SK-N-SH (cell line): ENCODE results near the gene NPFFR1.

Experiments used
- EP300 ChIP-seq, 2 experiments: IDR thresholded peaks; 2 replicates each; pipeline versions ENCODE4 v1.4.0 to v1.6.1; 2012; ENCODE audit warnings: borderline replicate concordance in 1 of 2, low read depth in 1 of 2, low read length in 1 of 2
- FOXM1 ChIP-seq: IDR thresholded peaks from 2 replicates; pipeline ENCODE4 v1.4.0; 2012; ENCODE audit warnings: low read depth, mild to moderate bottlenecking
- JUND ChIP-seq: IDR thresholded peaks from 2 replicates; pipeline ENCODE4 v1.4.0; 2012
- RFX5 ChIP-seq: IDR thresholded peaks from 2 replicates; pipeline ENCODE4 v1.6.1; 2012; ENCODE audit warnings: mild to moderate bottlenecking, improper control_type of control experiment, low read length
- SIN3A ChIP-seq: IDR thresholded peaks from 2 replicates; pipeline ENCODE4 v1.6.1; 2012; ENCODE audit warnings: low read depth, mild to moderate bottlenecking, low read length, moderate library complexity, borderline replicate concordance
- TCF12 ChIP-seq: IDR thresholded peaks from 2 replicates; pipeline ENCODE4 v1.4.0; 2012
- YY1 ChIP-seq: IDR thresholded peaks from 2 replicates; pipeline ENCODE4 v1.4.0; 2012; ENCODE audit warnings: low read depth, mild to moderate bottlenecking
- TF ChIP-seq, protein P1 (sequence below): fragments of 200-600 bp; sonication (generic); IDR thresholded peaks from 2 replicates; pipeline ENCODE4 v1.6.1; 2017; ENCODE audit warnings: antibody characterized with exemption, mild to moderate bottlenecking, moderate library complexity
- TF ChIP-seq, protein P2 (sequence below): IDR thresholded peaks from 2 replicates; pipeline ENCODE4 v1.4.0; 2012; ENCODE audit warnings: low read depth, borderline replicate concordance
- TF ChIP-seq, protein P3 (sequence below): fragments of 150-350 bp; IDR thresholded peaks from 2 replicates; pipeline ENCODE4 v1.6.1; 2016; ENCODE audit warnings: mild to moderate bottlenecking, low read depth, low read length
- TF ChIP-seq, protein P4 (sequence below): fragments of 150-350 bp; IDR thresholded peaks from 2 replicates; pipeline ENCODE4 v1.6.1; 2017; ENCODE audit warnings: antibody characterized with exemption, low read length, low read depth, borderline replicate concordance
- TF ChIP-seq, protein P5 (sequence below): IDR thresholded peaks from 2 replicates; pipeline ENCODE4 v1.4.0; 2012; ENCODE audit warnings: low read depth, borderline replicate concordance

DNA sequence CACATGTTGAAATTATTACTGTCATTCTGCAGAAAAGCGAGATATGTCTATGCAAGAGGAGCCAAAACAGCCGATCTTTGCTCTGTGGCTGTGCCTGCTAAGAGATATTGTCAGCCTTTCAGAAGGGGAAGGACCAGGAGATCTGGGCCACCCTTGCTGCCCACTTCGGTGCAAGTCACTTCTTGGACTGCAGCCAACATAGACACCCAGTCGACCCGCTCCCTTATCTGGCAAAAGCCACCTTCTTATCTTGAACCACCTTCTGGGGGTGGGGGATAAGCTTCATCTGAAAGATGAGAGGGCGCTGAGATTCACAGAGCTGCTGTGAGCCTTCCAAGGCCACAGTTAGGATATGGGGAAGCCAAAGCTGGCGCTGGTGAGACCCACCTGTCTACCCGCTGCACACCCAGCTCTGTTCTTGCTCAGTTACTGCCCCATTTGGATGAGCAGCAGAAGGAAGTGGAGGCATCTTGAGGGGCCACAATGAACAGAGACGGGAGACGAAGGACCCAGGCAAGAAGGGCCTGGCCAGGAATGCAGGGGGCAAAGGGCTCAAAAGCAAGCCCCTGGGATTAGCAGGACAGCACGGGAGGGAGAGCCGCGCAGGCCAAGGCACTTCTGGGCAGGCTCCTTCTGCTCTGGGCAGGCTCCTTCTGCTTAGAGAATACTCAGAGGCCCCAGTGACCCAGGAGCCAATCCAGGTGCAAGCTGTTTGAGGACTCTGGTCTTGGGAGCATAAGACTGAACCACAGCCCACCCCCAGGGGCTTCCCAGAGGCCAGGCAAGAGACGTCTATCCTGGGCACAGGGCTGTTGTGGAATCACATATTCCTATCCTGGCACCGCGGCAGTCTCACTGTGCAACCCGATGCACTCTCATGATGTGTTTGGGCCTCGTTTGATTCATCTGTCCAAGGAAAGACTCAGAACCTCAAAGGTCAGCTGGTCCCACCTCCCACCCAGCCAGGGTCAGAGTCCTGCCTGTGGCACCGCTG lies 38.4 kb upstream of the NPFFR1 start:
- TF ChIP-seq, protein P1, sequence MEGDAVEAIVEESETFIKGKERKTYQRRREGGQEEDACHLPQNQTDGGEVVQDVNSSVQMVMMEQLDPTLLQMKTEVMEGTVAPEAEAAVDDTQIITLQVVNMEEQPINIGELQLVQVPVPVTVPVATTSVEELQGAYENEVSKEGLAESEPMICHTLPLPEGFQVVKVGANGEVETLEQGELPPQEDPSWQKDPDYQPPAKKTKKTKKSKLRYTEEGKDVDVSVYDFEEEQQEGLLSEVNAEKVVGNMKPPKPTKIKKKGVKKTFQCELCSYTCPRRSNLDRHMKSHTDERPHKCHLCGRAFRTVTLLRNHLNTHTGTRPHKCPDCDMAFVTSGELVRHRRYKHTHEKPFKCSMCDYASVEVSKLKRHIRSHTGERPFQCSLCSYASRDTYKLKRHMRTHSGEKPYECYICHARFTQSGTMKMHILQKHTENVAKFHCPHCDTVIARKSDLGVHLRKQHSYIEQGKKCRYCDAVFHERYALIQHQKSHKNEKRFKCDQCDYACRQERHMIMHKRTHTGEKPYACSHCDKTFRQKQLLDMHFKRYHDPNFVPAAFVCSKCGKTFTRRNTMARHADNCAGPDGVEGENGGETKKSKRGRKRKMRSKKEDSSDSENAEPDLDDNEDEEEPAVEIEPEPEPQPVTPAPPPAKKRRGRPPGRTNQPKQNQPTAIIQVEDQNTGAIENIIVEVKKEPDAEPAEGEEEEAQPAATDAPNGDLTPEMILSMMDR, result no peak
- TF ChIP-seq, protein P2, sequence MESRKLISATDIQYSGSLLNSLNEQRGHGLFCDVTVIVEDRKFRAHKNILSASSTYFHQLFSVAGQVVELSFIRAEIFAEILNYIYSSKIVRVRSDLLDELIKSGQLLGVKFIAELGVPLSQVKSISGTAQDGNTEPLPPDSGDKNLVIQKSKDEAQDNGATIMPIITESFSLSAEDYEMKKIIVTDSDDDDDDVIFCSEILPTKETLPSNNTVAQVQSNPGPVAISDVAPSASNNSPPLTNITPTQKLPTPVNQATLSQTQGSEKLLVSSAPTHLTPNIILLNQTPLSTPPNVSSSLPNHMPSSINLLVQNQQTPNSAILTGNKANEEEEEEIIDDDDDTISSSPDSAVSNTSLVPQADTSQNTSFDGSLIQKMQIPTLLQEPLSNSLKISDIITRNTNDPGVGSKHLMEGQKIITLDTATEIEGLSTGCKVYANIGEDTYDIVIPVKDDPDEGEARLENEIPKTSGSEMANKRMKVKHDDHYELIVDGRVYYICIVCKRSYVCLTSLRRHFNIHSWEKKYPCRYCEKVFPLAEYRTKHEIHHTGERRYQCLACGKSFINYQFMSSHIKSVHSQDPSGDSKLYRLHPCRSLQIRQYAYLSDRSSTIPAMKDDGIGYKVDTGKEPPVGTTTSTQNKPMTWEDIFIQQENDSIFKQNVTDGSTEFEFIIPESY, result no peak
- TF ChIP-seq EP300 (IDR thresholded peaks at IDR 0.05; ENCODE audit: borderline replicate concordance in 1 of 2, low read depth in 1 of 2, low read length in 1 of 2) (no peak), RFX5 (no peak), SIN3A (no peak), JUND (no peak), FOXM1 (no peak), TCF12 (no peak), YY1 (no peak)
- TF ChIP-seq, protein P3, sequence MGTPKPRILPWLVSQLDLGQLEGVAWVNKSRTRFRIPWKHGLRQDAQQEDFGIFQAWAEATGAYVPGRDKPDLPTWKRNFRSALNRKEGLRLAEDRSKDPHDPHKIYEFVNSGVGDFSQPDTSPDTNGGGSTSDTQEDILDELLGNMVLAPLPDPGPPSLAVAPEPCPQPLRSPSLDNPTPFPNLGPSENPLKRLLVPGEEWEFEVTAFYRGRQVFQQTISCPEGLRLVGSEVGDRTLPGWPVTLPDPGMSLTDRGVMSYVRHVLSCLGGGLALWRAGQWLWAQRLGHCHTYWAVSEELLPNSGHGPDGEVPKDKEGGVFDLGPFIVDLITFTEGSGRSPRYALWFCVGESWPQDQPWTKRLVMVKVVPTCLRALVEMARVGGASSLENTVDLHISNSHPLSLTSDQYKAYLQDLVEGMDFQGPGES, result no peak
- TF ChIP-seq, protein P4, sequence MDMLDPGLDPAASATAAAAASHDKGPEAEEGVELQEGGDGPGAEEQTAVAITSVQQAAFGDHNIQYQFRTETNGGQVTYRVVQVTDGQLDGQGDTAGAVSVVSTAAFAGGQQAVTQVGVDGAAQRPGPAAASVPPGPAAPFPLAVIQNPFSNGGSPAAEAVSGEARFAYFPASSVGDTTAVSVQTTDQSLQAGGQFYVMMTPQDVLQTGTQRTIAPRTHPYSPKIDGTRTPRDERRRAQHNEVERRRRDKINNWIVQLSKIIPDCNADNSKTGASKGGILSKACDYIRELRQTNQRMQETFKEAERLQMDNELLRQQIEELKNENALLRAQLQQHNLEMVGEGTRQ, result no peak
- TF ChIP-seq, protein P5, sequence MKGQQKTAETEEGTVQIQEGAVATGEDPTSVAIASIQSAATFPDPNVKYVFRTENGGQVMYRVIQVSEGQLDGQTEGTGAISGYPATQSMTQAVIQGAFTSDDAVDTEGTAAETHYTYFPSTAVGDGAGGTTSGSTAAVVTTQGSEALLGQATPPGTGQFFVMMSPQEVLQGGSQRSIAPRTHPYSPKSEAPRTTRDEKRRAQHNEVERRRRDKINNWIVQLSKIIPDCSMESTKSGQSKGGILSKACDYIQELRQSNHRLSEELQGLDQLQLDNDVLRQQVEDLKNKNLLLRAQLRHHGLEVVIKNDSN, result no peak
